ENCODE measurements around the gene TRDMT1.

The TRDMT1 gene

DNA sequence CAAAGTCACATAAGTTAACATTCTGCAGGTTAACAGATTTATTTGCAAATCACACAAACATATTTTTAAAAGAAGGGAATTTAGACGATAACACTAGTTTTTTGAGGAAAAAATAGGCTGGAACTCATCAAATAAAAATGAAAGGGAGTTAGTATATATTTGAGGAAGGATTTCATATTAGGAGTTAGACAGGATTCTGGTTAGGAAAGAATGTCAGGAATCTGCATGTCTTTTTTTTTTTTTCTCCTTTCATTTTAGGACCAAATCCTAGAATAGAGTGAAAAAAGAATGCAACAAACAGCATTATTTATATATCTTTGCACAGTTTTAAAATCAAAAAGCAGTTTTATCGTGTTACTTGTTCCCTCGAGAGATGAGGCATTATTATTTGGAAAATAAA is 8.9 kb upstream of the TRDMT1 start:
- DNase-seq (ENCODE audit: extremely low read depth in 1 of 2, low read depth in 1 of 2), result no peak

DNA sequence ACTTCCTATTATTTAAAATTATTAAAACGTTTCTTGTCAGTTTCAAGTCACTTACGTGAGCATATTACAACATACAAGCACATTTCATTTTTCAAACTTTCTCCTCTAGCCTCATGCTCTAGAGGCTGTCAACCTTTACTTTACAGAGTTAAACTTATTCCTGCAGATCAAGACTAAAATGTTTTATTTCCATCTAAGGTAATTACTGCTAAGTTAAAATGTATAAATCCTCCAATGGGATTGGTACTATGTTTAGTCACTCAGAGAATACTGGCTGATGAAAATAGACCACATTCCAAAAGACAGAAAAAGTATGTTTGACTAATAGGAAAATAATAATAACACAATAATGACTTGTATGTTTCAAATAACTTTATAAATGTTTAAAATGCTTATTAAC is 8.4 kb upstream of the TRDMT1 start:
- DNase-seq (ENCODE audit: extremely low read depth in 1 of 2, low read depth in 1 of 2), result no peak

DNA sequence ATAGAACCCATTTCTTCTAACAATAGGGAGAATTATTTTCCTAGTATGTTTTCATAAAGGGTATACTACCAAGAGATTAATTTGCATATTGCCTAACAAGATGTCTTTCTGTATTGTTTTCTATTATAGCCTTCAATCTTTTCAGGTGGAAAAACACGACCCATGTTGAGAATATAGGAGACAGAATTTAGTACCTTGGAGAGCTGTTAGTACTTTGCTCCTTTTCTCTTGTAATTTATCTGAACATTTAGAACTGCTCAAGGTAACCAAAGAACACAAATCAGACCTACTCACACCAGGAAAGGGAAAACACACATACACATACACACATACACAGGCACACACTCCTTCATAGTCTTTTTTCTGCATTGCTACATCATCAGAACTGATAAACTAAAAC is 7.8 kb upstream of the TRDMT1 start:
- no peak for DNase-seq (ENCODE audit: extremely low read depth in 1 of 2, low read depth in 1 of 2)

DNA sequence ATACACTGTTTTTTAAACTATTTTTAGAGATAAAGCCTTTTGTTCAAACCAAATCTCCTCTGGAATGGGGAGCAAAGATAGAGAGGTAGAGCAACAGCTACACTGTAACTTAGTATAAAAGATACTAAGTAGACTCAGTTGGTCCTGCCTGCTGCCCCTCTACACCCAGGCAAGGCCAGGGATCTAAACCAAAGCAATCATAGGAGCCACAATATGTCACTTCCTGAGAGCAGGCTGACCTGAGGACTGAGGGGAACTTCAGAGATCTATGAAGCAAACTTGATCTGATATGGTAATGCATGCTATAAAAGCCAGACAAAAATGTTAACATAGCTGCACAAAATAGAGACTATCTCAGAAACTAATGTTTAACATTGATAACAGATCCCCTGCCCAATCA is 7.0 kb upstream of the TRDMT1 start:
- DNase-seq (ENCODE audit: extremely low read depth in 1 of 2, low read depth in 1 of 2), result no peak

DNA sequence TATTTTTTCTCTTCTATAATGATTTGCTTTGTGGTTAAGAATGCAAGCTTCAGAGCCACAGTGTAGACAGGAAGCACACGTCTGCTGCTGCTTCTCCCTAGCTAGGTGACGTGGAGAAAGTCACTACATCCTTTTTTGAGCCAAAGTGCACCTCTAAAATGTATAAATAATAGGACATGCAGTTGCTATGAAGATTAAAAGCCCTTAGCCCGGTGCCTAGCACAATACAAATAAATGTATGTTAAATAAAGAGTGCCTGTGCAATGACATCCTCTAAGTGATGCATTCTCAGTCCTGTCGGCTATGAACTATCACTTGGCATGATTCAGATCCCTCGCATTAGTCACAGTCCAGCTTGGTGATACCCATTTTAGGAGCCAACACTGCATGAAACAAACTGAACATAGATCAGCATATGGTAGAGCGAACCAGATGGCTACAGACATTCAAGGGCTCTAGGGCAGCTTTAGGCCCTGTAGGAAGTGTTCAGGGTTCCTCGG is 4.8 kb upstream of the TRDMT1 start:
- DNase-seq (ENCODE audit: extremely low read depth in 1 of 2, low read depth in 1 of 2), result no peak

DNA sequence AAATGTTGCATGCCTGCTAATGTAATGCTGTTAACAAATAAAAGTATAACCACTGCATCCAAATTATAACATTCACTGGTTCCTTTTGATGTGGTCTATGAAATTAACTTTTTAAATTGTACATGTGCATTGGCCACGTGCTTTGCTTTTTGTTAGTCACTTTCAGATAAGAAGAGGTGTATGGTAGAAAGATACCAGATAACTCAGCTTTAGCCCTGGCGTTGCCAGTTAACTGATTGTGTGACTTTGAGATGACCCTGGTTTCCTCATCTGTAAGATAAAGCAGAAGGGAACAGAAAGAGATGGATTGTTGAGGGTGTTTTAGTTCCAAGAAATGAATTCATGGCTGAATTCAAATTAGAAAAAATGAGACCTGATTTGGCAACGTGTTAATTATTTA is 1.9 kb upstream of the TRDMT1 start:
- DNase-seq (ENCODE audit: extremely low read depth in 1 of 2, low read depth in 1 of 2), result no peak

DNA sequence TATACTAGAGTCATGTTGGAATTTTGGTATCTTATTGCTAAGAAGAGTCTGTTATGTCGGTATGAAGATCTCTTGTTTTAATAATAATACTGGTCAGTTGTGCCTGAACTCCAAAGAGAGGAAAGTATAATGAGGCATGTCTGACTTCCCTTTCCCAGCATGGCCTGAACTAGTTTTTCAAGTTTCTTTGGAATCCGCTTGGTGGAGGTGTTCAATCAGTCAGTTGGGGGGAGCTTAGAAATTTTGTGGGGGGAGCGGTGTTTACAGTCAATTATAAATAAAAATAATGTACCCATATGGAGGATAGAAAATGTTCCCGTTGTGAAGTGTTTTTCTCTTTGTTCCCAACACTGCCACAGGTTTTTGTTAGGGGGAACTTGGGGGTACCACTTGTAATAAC is 1.5 kb upstream of the TRDMT1 start:
- no peak for DNase-seq (ENCODE audit: extremely low read depth in 1 of 2, low read depth in 1 of 2)

DNA sequence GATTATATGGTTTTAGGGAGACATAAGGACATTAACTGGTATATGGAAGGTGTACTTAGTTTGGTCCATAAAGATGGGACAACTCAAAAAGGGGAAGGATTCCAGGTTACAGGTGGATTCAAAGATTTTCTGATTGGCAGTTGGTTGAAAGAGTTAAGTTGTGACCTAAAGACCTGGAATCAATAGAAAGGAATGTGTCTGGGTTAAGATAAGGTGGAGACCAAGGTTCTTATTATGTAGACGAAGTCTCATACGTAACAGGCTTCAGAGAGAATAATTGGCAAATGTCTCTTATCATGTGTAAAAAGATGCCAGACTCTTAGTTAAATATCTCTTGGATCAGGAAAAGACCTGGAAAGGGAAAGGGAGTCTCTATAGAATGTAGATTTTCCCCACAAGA is 1.0 kb upstream of the TRDMT1 start:
- DNase-seq (ENCODE audit: extremely low read depth in 1 of 2, low read depth in 1 of 2), result no peak

DNA sequence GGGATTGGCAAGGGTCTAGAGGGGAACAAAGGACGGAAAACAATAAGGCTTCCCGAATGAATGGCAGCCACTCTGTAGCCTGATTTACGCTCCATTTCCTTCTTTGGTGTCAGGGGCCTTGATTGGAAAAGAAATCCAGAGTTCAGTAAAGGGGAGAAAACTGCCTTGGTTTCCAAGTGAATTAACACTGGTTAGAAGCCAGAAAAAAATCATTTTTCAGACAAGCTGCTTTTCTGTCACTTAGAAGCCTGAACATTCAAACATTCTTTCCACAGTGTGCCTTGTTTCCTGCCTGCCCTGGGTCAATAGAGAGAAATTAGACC is 283 bp upstream of the TRDMT1 start:
- no peak for DNase-seq (ENCODE audit: extremely low read depth in 1 of 2, low read depth in 1 of 2)

DNA sequence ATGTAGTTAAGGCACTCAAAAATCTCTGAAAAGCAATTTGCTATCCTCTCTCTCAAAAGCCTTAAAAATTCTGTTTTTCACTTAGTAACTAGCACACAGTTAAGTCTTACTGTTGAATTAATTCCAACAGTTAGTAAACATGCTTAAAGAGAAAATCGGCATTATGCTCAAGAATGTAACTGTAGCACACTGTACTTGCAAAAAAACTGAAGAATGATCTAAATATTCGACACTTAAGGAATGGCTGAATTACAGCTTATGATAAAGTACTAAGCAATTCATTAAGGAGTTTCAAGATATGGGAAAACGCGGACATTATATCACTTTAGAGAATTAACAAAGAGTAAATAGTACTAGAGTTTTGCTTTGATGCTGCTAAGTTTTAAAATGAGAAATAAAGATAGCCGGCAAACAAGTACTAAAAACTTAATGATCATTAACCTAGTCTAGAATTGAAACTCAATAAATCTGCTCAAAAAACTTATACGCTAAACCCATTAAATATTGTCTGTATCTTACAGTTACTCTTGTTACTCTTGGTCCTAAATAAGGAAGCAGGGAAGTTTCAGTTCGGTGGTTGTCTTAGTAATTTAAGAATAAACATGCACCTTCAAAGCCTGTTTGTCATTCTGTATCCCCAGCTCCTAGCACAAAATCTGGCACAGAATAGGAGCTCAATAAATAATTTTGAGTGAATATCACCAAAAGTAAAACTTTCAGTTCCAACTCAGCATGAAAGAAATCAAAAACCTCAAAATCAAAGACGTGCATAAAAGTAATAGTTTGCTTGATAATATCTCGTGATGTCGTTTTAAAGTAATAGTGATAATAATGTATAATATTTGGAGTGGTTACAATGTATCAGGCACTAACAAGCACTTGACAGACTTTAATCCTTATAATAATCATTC is 1.2 kb downstream of the TRDMT1 start:
- no peak for DNase-seq (ENCODE audit: extremely low read depth in 1 of 2, low read depth in 1 of 2)

DNA sequence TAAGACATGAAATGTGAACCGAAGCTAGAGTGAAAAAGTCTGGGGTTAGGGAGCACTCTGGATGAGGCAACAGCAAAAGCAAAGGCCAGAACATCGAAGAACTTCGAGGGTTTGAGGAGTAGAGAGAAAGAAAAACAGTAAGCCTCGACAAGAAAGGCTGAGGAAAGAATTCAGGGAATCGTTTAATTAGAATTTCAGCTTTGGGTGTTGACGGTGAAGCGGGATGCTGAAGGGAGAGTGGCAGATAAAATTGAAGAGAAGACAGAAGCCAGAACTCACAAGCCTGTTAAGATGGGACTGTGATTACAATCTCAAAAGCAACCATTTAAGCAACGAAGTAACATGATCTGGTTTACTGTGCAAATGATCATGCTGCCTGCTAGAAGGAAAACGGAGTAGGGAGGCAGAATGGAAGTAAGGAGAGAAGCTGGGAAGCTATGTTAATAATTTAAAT is 2.1 kb downstream of the TRDMT1 start:
- no peak for DNase-seq (ENCODE audit: extremely low read depth in 1 of 2, low read depth in 1 of 2)

DNA sequence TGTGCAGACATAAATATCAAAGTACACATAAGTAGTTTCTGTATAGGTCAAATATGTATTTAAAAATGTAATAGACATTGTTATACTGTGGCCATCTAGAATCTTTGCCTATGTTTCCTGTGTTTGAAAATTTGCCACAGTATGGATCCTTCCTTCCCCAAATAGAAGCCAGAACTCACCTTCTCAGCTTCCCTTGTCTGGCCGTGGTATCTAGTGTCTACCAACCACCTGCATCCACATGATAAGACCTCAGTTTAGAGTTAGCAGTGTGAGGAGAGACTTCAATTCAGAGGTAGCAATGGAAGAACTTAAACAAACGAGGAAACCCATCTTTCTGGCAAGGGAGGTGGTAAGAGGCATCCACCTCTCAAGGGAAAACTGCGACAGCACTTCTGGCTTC is 4.9 kb downstream of the TRDMT1 start:
- no peak for DNase-seq (ENCODE audit: extremely low read depth in 1 of 2, low read depth in 1 of 2)

DNA sequence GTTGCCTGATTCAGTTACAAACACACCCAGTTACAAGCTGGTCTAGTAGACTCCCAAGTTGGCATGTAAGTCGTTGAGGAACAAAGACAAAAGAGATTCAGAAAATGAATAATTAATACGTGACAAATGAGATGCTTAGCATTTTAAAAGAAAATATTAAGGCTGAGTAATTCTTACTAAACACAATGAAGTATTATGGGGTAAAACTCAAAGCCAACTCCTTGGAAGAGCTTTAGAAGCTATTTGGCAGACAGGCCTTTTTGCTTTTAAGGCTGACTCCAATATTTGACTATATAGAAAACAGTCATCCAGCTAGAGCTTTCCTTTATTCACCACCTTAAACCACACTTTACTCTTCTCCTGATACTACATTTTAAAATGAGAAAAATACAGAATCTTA is 5.4 kb downstream of the TRDMT1 start:
- no peak for DNase-seq (ENCODE audit: extremely low read depth in 1 of 2, low read depth in 1 of 2)

DNA sequence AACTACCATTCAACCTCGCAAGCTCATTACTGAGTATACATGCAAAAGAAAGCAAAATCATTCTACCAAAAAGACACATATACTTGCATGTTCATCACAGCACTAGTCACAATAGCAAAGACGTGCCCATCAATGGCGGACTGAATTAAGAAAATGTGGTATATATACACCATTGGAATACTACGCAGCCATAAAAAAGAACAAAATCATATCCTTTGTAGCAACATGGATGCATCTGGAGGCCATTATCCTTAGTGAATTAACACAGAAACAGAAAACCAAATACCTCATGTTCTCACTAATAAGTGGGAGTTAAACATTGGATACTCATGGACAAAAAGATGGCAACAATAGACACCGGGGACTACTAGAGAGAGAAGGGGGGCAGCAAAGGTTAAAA is 6.4 kb downstream of the TRDMT1 start:
- no peak for DNase-seq (ENCODE audit: extremely low read depth in 1 of 2, low read depth in 1 of 2)

DNA sequence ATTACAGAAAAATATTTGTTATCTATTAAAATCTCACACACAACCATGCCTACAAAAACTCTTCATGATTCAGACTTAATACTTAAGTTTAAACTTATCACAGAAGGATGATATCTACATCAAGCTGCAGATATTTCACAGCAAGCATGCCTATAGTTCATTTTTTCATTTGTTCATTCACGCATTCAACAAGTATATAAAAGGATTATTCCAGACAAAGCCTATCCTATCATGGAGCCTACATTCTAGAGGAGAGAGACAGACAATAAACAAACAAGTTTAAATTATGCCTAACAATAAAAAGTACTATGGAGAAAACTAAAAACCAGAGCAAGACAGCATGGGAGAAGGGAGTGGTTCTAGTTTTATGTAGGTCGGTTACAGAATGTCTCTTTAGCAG is 10.9 kb downstream of the TRDMT1 start:
- DNase-seq (ENCODE audit: extremely low read depth in 1 of 2, low read depth in 1 of 2), result no peak

DNA sequence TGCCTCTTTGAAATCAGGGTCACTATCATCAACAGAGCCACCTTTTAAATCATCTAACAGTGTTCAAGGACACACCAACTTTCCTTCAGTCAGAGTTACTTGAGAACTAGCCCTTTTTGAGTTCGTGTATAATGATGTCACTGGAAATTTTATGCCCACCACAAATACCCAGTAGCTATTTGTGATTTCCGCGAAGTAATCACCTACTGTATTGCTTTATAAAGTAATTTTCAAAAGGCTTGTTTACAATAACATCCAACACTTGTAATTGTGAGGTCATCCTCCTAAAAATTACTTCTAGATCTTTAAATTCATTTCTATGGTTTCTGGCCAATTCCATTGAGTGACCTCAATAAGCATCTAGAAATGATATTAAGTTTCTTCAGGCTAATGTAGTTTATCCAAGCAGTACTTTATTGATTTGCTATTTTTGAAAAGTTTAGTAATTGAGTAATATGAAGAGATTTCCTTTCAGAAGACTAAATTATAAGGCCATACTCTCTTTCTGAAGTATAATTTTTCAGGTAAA is 12.8 kb downstream of the TRDMT1 start:
- no peak for DNase-seq (ENCODE audit: extremely low read depth in 1 of 2, low read depth in 1 of 2)

DNA sequence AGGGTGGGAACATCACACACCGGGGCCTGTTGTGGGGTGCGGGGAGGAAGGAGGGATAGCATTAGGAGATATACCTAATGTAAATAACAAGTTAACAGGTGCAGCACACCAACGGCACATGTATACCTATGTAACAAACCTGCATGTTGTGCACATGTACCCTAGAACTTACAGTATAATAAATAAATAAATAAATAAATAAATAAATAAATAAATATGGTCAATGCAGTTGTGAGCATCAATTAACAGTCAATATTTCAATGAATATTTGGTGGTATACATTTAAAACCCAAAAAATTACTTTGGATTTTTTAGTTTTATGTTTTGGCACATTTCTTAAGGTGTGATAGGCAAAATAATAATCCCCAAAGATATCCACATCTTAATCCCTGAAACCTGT is 15.6 kb downstream of the TRDMT1 start:
- no peak for DNase-seq (ENCODE audit: extremely low read depth in 1 of 2, low read depth in 1 of 2)

DNA sequence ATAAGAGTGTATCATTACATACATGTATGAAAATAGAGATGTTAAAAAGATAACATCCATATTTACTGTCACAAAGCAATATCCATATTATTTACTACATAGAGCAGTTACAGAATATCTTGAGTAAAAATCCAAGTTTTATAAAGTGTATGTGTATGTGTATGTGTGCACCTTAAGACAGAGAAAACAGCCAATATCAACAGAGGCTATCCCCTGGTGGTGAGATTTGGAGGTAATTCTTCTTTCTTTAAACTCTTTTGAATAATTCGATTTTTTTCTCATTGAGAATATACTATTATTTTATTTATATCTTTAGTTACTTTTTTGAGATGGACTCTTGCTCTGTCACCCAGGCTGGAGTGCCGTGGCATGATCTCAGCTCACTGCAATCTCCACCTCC is 18.4 kb downstream of the TRDMT1 start:
- no peak for DNase-seq (ENCODE audit: extremely low read depth in 1 of 2, low read depth in 1 of 2)

DNA sequence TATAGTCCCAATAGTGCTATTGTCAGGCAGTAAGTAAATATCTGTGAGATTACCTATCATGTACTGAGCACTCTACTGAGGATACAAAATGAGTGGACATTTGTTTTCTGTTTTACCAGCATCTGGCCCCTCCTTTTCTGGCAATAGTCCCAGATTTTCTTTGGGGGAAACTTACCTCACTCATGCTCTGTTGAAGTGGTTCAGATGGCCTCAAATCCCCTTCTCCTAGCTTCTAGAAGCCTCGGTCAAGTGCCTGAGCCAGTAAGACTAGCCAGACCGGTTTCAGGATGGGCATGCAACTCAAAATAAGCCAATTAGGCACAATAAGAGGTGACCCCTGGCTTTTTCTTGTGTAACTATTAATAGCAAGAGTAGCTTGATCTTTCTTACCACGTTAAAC is 19.7 kb downstream of the TRDMT1 start:
- no peak for DNase-seq (ENCODE audit: extremely low read depth in 1 of 2, low read depth in 1 of 2)

DNA sequence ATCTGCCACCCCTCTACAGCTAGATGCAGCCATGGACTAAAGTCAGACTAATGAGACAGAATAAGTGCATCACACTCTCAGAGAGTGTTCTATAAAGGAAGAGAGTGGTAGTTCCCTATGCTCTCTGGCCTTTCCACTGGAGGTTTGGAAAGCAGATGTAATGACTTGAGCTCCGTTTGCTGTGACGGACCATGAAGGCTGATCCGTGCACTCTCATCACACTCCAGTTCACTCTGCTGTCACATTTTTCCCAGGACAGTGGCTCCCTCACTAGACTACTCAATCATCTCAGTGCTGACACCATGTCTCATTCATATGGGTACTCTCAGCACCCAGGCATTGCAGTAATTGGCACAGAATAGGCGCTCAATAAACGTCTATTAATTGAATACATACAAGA is 20.4 kb downstream of the TRDMT1 start:
- no peak for DNase-seq (ENCODE audit: extremely low read depth in 1 of 2, low read depth in 1 of 2)

DNA sequence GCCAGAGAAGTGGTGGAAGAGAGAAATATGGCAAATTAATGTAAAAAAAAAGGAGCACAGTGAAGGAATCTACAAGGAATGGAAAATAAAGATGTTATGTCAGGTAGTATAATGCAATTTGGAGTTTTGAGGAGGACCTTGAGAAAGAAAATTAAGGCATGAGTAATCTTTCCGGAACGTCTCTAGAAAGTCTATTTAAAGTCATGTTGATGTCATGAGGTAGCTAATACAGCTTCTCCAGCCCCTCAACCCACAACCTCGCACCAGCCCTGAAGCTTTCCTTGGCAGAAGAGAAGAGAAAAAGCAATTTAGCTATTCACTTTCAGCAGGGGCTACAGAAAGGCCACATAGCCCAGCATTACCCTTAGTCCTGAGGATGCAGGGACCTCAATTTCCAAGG is 22.5 kb downstream of the TRDMT1 start:
- DNase-seq (ENCODE audit: extremely low read depth in 1 of 2, low read depth in 1 of 2), result no peak

DNA sequence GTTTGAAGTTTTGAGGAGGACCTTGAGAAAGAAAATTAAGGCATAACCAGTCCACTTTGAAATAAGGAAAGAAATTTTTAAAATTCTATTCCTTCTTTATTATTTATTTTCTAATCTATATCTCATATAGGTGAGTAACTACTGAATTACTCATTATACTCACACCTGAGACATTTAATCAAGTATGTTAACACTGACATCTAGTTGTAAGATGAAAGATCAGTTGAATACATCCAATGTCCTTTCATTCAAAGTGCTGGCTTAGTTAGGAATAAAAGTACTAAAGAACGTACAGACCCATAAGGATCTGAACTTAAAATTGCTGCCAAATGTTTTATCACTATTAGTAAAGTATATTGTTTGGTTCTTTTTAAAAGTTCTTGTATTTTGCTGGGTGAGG is 23.5 kb downstream of the TRDMT1 start:
- DNase-seq (ENCODE audit: extremely low read depth in 1 of 2, low read depth in 1 of 2), result no peak

DNA sequence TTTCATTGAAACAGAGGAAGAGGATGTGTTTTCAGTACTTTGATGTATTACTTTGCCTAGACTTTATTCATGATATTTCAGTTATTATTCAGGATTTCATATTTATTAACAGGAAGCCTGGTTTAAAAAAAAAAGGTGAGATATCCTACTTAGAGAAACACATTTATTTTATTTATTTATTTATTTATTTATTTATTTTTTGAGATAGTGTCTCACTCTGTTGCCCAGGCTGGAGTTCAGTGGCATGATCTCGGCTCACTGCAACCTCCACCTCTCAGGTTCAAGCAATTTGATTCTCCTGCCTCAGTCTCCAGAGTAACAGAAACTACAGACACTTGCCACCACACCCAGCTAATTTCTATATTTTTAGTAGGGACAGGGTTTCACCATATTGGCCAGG is 24.5 kb downstream of the TRDMT1 start:
- DNase-seq (ENCODE audit: extremely low read depth in 1 of 2, low read depth in 1 of 2), result no peak
